ENCODE results near the gene MECP2. TPM values are rescaled to one million over a fixed set of nuclear protein-coding genes. Genes with fewer than 3 reads are reported as not detected.

Gene MECP2
- total RNA-seq, 2 donors from 2014 or later = 70.4 to 73.5 TPM

GRCh38 chrX:154125391-154126040 lies 28.0 kb upstream of the MECP2 start:
- H3K4me1 Mint-ChIP-seq (ENCODE audit: low read depth) = peaks cover 10% of the 10 kb centered on the region
- no peak overlapping the region for H3K27ac Mint-ChIP-seq
- H3K36me3 Mint-ChIP-seq (ENCODE audit: insufficient read depth in 2 of 2) = no peaks in the 10 kb centered on the region
- ATAC-seq (replicated peaks in 1 of 2) (no peak), DNase-seq (no peak)
- H3K27me3 Mint-ChIP-seq (ENCODE audit: low read depth) = peaks cover 13% of the 10 kb centered on the region
- peak overlapping the region in 1 of 2 donors; percentile 20 for H3K4me3 Mint-ChIP-seq
- no peaks in the 10 kb centered on the region for H3K9me3 Mint-ChIP-seq

- Mint-ChIP-seq H3K9me3 (no peaks in the 10 kb centered on the region), H3K27ac (peak overlapping the region; percentile 45), H3K27me3 (ENCODE audit: low read depth) (peaks cover 13% of the 10 kb centered on the region), H3K4me3 (peak overlapping the region; percentile 42 to 62), H3K4me1 (ENCODE audit: low read depth) (peaks cover 10% of the 10 kb centered on the region), H3K36me3 (ENCODE audit: insufficient read depth in 2 of 2) (peaks cover 0 to 2% of the 10 kb centered on the region in 2 donors)
- peak; percentile 21 to 37 for DNase-seq
- peak; percentile 61 to 75 for ATAC-seq (replicated peaks in 1 of 2)
These were observed 26.0 kb upstream of the MECP2 start for GRCh38 chrX:154123241-154124219.

GRCh38 chrX:154121961-154122360 lies 24.4 kb upstream of the MECP2 start:
- Mint-ChIP-seq H3K9me3 (no peaks in the 10 kb centered on the region), H3K27me3 (ENCODE audit: low read depth) (peaks cover 12% of the 10 kb centered on the region), H3K36me3 (ENCODE audit: insufficient read depth in 2 of 2) (peaks cover 0 to 2% of the 10 kb centered on the region in 2 donors), H3K27ac (no peak overlapping the region), H3K4me1 (ENCODE audit: low read depth) (peaks cover 10% of the 10 kb centered on the region), H3K4me3 (no peak overlapping the region)
- DNase-seq (no peak), ATAC-seq (replicated peaks in 1 of 2) (no peak)

GRCh38 chrX:154121207-154121606 lies 23.7 kb upstream of the MECP2 start:
- no peak for DNase-seq
- no peak for ATAC-seq (replicated peaks in 1 of 2)
- Mint-ChIP-seq H3K4me3 (no peak overlapping the region), H3K4me1 (ENCODE audit: low read depth) (peaks cover 10% of the 10 kb centered on the region), H3K36me3 (ENCODE audit: insufficient read depth in 2 of 2) (peaks cover 0 to 2% of the 10 kb centered on the region in 2 donors), H3K27me3 (ENCODE audit: low read depth) (peaks cover 14% of the 10 kb centered on the region), H3K27ac (no peak overlapping the region), H3K9me3 (no peaks in the 10 kb centered on the region)

- H3K9me3 Mint-ChIP-seq = no peaks in the 10 kb centered on the region
- no peak overlapping the region for H3K27ac Mint-ChIP-seq
- ATAC-seq (replicated peaks in 1 of 2) (no peak), DNase-seq (no peak)
- H3K4me3 Mint-ChIP-seq = no peak overlapping the region
- peaks cover 0 to 2% of the 10 kb centered on the region in 2 donors for H3K36me3 Mint-ChIP-seq (ENCODE audit: insufficient read depth in 2 of 2)
- H3K4me1 Mint-ChIP-seq (ENCODE audit: low read depth) = peaks cover 10% of the 10 kb centered on the region
- peaks cover 20% of the 10 kb centered on the region for H3K27me3 Mint-ChIP-seq (ENCODE audit: low read depth)
These were observed 23.1 kb upstream of the MECP2 start for GRCh38 chrX:154120567-154120966.

GRCh38 chrX:154117566-154117965 lies 20.0 kb upstream of the MECP2 start:
- Mint-ChIP-seq H3K27me3 (ENCODE audit: low read depth) (peaks cover 42% of the 10 kb centered on the region), H3K4me1 (ENCODE audit: low read depth) (no peaks in the 10 kb centered on the region), H3K9me3 (no peaks in the 10 kb centered on the region), H3K27ac (no peak overlapping the region), H3K36me3 (ENCODE audit: insufficient read depth in 2 of 2) (peaks cover 0 to 2% of the 10 kb centered on the region in 2 donors), H3K4me3 (no peak overlapping the region)
- no peak for ATAC-seq (replicated peaks in 1 of 2)
- no peak for DNase-seq

GRCh38 chrX:154116426-154117211 lies 19.1 kb upstream of the MECP2 start:
- no peaks in the 10 kb centered on the region for H3K4me1 Mint-ChIP-seq (ENCODE audit: low read depth)
- peaks cover 45% of the 10 kb centered on the region for H3K27me3 Mint-ChIP-seq (ENCODE audit: low read depth)
- no peak for DNase-seq

GRCh38 chrX:154115750-154116149 lies 18.2 kb upstream of the MECP2 start:
- ATAC-seq (replicated peaks in 1 of 2) = no peak
- Mint-ChIP-seq H3K27me3 (ENCODE audit: low read depth) (peaks cover 44% of the 10 kb centered on the region), H3K9me3 (no peaks in the 10 kb centered on the region), H3K27ac (no peak overlapping the region), H3K36me3 (ENCODE audit: insufficient read depth in 2 of 2) (peaks cover 0 to 2% of the 10 kb centered on the region in 2 donors), H3K4me1 (ENCODE audit: low read depth) (no peaks in the 10 kb centered on the region), H3K4me3 (no peak overlapping the region)
- no peak for DNase-seq

More at GRCh38 chrX:154116426-154117211, 19.1 kb upstream of the MECP2 start:
- Mint-ChIP-seq H3K4me3 (no peak overlapping the region), H3K36me3 (ENCODE audit: insufficient read depth in 2 of 2) (peaks cover 0 to 2% of the 10 kb centered on the region in 2 donors), H3K9me3 (no peaks in the 10 kb centered on the region), H3K27ac (no peak overlapping the region)
- no peak for ATAC-seq (replicated peaks in 1 of 2)

- Mint-ChIP-seq H3K27ac (no peak overlapping the region), H3K27me3 (ENCODE audit: low read depth) (peaks cover 44% of the 10 kb centered on the region), H3K4me3 (peak overlapping the region in 1 of 2 donors; percentile 12), H3K36me3 (ENCODE audit: insufficient read depth in 2 of 2) (peaks cover 0 to 2% of the 10 kb centered on the region in 2 donors), H3K4me1 (ENCODE audit: low read depth) (no peaks in the 10 kb centered on the region), H3K9me3 (no peaks in the 10 kb centered on the region)
- DNase-seq (no peak), ATAC-seq (replicated peaks in 1 of 2) (no peak)
These were observed 17.6 kb upstream of the MECP2 start for GRCh38 chrX:154115071-154115470.

- Mint-ChIP-seq H3K4me1 (ENCODE audit: low read depth) (no peaks in the 10 kb centered on the region), H3K36me3 (ENCODE audit: insufficient read depth in 2 of 2) (peaks cover 0 to 2% of the 10 kb centered on the region in 2 donors), H3K4me3 (peak overlapping the region in 1 of 2 donors; percentile 12), H3K27ac (no peak overlapping the region), H3K9me3 (no peaks in the 10 kb centered on the region), H3K27me3 (ENCODE audit: low read depth) (peaks cover 44% of the 10 kb centered on the region)
- DNase-seq (no peak), ATAC-seq (replicated peaks in 1 of 2) (no peak)
These were observed 17.1 kb upstream of the MECP2 start for GRCh38 chrX:154114652-154115051.

GRCh38 chrX:154113729-154114128 lies 16.2 kb upstream of the MECP2 start:
- DNase-seq (no peak), ATAC-seq (replicated peaks in 1 of 2) (no peak)
- H3K4me1 Mint-ChIP-seq (ENCODE audit: low read depth) = no peaks in the 10 kb centered on the region
- no peaks in the 10 kb centered on the region for H3K9me3 Mint-ChIP-seq
- peaks cover 0 to under 1% of the 10 kb centered on the region in 2 donors for H3K36me3 Mint-ChIP-seq (ENCODE audit: insufficient read depth in 2 of 2)
- no peak overlapping the region for H3K4me3 Mint-ChIP-seq
- peaks cover 44% of the 10 kb centered on the region for H3K27me3 Mint-ChIP-seq (ENCODE audit: low read depth)
- no peak overlapping the region for H3K27ac Mint-ChIP-seq

GRCh38 chrX:154098551-154098950 lies 1.0 kb upstream of the MECP2 start:
- peak overlapping the region; percentile 89 for H3K27ac Mint-ChIP-seq
- peaks cover 4% of the 10 kb centered on the region in 2 donors for H3K36me3 Mint-ChIP-seq (ENCODE audit: insufficient read depth in 2 of 2)
- H3K4me3 Mint-ChIP-seq = peak overlapping the region; percentile 82 to 86
- ATAC-seq (replicated peaks in 1 of 2) = no peak
- no peak for DNase-seq
- peaks cover 46% of the 10 kb centered on the region for H3K27me3 Mint-ChIP-seq (ENCODE audit: low read depth)
- H3K4me1 Mint-ChIP-seq (ENCODE audit: low read depth) = peaks cover 50% of the 10 kb centered on the region
- no peaks in the 10 kb centered on the region for H3K9me3 Mint-ChIP-seq
